Stimulated activated CD4-positive, alpha-beta T cell treated with anti-CD3 and anti-CD28 coated beads, Interleukin-2, amount 100 ng/mL, for 24 hours (primary cell): Measurements from ENCODE around the gene RAMP2.

Source experiments
- DNase-seq, 2 donors: peaks; one replicate each; pipeline ENCODE4 v3.0.0-alpha.2; 2020

Gene RAMP2

DNA sequence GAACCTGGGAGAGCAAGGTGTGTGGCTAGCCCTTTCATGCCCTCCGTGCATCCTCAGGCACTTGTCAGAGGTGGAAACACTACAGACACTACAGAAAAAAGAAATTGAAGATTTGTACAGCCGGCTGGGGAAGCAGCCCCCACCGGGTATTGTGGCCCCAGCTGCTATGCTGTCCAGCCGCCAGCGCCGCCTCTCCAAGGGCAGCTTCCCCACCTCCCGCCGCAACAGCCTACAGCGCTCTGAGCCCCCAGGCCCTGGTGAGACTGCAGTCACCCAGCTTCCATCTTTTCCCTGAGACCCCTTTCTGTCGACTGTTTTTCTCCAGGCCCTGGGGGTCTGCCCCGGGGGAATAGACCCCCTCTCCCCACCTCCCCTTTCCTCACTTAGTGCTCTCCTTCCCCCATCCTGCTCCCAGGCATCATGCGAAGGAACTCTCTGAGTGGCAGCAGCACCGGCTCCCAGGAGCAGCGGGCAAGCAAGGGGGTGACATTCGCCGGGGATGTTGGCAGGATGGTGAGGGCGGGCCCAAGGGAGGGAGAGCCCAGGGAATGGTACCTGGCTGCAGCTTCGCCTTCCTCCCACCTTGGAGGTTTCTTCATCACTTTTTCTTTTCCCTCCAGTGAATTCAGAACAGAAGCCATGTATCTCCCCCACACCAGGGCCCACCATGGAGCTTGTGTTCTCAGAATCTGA is 35.2 kb downstream of the RAMP2 start:
- no peak for DNase-seq

DNA sequence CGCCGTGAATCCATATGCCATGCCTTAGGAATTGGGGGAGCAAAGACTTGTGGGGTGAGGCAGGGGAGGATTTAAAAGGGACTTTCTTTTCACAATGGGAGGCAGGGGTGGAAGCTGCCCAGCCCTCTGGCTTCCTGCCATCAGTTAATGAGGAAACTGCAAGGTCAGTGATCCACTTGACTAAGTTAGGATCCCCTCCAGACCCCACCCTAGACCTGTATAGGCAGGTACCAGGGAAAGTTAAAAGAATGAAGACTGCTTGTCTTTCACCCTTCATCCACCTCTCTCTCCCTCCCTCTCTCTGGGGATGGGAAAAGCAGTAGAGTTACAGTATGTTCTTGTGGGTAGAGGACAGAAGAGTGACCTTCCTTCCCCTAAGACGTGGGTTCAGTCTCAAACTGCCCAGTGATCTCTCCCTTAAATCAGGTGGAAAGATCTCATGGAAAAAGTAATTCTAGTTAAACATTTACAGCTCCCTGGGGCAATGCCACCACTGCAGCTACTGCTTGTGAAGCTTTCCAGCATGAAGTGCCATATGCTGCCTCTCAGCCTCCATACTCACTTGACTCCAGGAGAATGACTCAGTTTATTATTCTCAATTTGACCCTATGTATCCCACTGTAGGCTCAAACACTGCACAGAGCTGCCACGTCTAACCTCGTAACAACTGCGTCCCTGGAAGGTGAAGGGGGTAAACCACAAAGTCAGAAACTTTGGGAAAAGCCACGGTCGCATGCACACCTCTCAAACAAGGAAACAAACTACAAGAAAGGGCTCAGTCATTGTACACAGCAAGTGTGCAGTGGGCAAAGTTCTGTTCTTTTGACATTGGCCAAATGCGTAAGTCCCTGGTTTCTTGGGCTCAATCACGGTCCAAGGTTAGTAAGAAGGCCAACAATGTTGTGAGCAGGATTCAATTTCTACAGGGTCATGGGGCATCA is 36.3 kb downstream of the RAMP2 start:
- DNase-seq: no peak

DNA sequence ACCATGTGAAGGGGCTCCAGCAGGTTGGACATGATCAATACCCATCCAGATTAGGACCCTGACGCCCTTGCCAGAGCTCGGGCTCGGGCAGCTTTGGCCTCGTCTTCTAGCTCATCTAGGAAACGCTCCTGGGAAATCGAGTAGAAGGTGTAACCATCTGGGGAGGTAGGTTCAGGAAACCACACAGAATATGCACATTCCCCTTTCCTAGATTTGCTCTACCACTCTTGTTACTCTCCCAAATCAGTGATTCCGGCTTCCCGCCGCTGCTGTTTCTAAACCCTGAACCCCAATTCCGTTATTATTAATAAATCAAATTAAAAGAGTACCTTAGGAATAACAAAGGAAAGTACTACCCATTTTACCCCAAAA is 37.0 kb downstream of the RAMP2 start:
- no peak for DNase-seq

GRCh38 chr17:42798383-42799380 is 37.7 kb downstream of the RAMP2 start, which contains the start of the genes CNTD1 and COA3:
TSS of gene CNTD1 (plus strand) at chr17:42798861. CDS start at chr17:42799068, 207 bp downstream.
TSS of gene COA3 (minus strand) at chr17:42798704. CDS start at chr17:42798681, 23 bp downstream.
- peak; percentile 82 to 87 for DNase-seq

GRCh38 chr17:42803074-42803883 is 42.3 kb downstream of the RAMP2 start:
- no peak for DNase-seq

DNA sequence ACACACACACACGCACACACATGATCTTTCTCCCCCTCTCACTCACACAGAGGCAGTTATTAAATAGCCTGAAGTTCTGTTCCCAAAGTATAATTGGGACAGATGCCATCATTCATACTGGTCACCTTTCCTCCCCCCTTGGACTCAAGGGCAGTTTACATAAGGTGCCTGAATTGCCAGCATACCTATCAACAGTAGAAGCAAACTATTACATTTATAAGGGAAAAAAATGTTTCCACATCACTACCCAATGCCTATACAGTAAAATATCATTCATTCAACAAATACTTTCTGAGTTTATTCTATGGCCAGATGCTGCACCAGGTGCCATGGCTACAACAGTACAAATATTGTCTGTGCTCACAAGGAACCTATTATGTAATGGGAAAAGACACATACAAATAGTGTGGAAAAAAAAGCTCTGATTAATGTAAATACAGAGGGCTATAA is 43.9 kb downstream of the RAMP2 start:
- DNase-seq: no peak

DNA sequence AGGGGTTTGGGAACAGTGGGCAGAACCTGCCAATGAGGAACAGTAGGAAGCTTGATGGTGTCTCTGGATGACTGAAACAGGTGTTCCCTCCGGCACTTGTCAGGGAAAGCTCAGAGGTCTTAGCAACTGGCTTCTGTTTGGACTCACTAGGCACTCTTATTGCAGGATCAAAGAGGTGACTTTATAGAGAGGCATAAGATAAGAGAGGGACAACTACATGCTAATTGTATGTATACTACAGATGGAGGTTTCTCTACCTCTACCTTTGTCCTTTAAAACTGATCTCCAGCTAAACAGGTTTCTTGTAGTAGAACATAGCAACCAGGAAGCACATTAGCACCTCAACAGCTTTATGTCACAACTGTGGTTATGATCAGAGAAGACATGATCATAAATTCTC is 45.2 kb downstream of the RAMP2 start:
- no peak for DNase-seq

DNA sequence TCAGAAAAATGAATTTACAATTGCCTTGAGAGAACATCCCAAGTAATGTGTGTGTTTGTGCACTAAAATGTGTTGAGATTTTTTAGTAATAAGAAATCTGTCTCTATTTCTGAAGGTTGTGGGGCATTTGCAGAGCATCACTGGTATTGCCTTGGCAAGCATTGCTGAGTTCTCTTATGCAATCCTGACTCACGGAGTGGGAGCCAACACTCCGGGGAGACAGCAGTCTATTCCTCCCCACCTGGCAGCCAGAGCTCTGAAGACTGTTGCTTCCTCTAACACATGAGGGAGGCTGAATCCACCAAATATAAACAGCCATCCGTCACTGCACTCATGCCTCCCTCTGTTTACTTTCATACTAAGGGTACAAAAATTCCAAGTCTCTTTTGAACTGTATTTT is 48.2 kb downstream of the RAMP2 start:
- DNase-seq: no peak
